K562 (cell line): ENCODE data around the gene API5. TPM values are rescaled to one million over a fixed set of nuclear protein-coding genes. Genes with fewer than 3 reads are reported as not detected.
A peak's percentile ranks its signal among the peaks of the same experiment; 100 is the strongest.

ENCODE experiments used
- CEBPZ ChIP-seq: fragments of 150-350 bp; IDR thresholded peaks from 2 replicates; pipeline ENCODE4 v1.6.1; 2014; ENCODE audit warnings: low read depth, mild to moderate bottlenecking, low read length, borderline replicate concordance
- EGR1 ChIP-seq: fragments of 450-650 bp; conservative IDR thresholded peaks from 2 replicates; pipeline ENCODE4 v1.6.1; 2017; ENCODE audit warnings: mild to moderate bottlenecking
- MAZ ChIP-seq, 2 experiments: fragments of 450-650 bp in 1 of 2; sonication (generic) in 1 of 2; formaldehyde crosslinking; IDR thresholded peaks in 1 of 2; conservative IDR thresholded peaks in 1 of 2; 2 replicates each; pipeline versions ENCODE4 v1.4.0 to v1.5.0; 2020; ENCODE audit warnings: mild to moderate bottlenecking in 1 of 2, missing genetic modification reagents in 1 of 2
- MEIS2 ChIP-seq: fragments of 450-650 bp; IDR thresholded peaks from 2 replicates; pipeline ENCODE4 v1.6.1; 2014; ENCODE audit warnings: mild to moderate bottlenecking; ENCODE audit not compliant: partially characterized antibody
- NCOA1 ChIP-seq: fragments of 450-650 bp; IDR thresholded peaks from 2 replicates; pipeline ENCODE4 v1.6.1; 2016; ENCODE audit warnings: low read depth
- NFIC ChIP-seq: fragments of 450-650 bp; IDR thresholded peaks from 2 replicates; pipeline ENCODE4 v1.6.1; 2017; ENCODE audit warnings: mild to moderate bottlenecking, inconsistent platforms
- NFYB ChIP-seq: IDR thresholded peaks from 2 replicates; pipeline ENCODE4 v1.6.1; 2011; ENCODE audit warnings: mild to moderate bottlenecking, moderate library complexity; ENCODE audit not compliant: insufficient read length; ENCODE audit errors: extremely low read depth
- NR1H2 ChIP-seq: sonication (generic); formaldehyde crosslinking; IDR thresholded peaks from 2 replicates; pipeline ENCODE4 v1.4.0; 2020; ENCODE audit warnings: mild to moderate bottlenecking, missing genetic modification reagents
- PHTF2 ChIP-seq: fragments of 250-450 bp; sonication (Bioruptor Pico); IDR thresholded peaks from 2 replicates; pipeline ENCODE4 v1.5.0; 2021; ENCODE audit warnings: mild to moderate bottlenecking
- SMAD2 ChIP-seq: fragments of 150-350 bp; IDR thresholded peaks from 2 replicates; pipeline ENCODE4 v1.6.1; 2014; ENCODE audit warnings: low read depth, mild to moderate bottlenecking, low read length
- SNRNP70 ChIP-seq: fragments of 200-400 bp; formaldehyde crosslinking; optimal IDR thresholded peaks from 2 replicates; pipeline ENCODE3; 2017; ENCODE audit warnings: low read depth, low read length
- STAT5B ChIP-seq: fragments of 250-450 bp; sonication (Bioruptor Pico); IDR thresholded peaks from 2 replicates; pipeline ENCODE4 v1.8.0; 2021; ENCODE audit warnings: mild to moderate bottlenecking, inconsistent platforms
- THRAP3 ChIP-seq: fragments of 450-650 bp; IDR thresholded peaks from 2 replicates; pipeline ENCODE4 v1.6.1; 2016; ENCODE audit warnings: mild to moderate bottlenecking, inconsistent platforms, borderline replicate concordance
- TSC22D4 ChIP-seq: fragments of 450-650 bp; IDR thresholded peaks from 2 replicates; pipeline ENCODE4 v1.6.1; 2016; ENCODE audit warnings: missing genetic modification characterization, missing biosample characterization, control low read depth
- ZBTB26 ChIP-seq: fragments of 450-650 bp; formaldehyde crosslinking; IDR thresholded peaks from 2 replicates; pipeline ENCODE4 v1.4.0; 2022; ENCODE audit warnings: missing genetic modification characterization
- ZNF140 ChIP-seq: fragments of 250-450 bp; sonication (Bioruptor Pico); IDR thresholded peaks from 2 replicates; pipeline ENCODE4 v1.8.0; 2021; ENCODE audit warnings: moderate library complexity, mild to moderate bottlenecking, inconsistent platforms
- ZNF175 ChIP-seq: fragments of 200-800 bp; sonication (Bioruptor generic); IDR thresholded peaks from 2 replicates; pipeline ENCODE4 v1.6.1; 2016; ENCODE audit warnings: low read depth, mild to moderate bottlenecking, missing genetic modification characterization, missing compliant biosample characterization
- ZNF830 ChIP-seq: fragments of 250-450 bp; sonication (Bioruptor Pico); IDR thresholded peaks from 2 replicates; pipeline ENCODE4 v1.5.0; 2021; ENCODE audit warnings: mild to moderate bottlenecking
- polyA plus RNA-seq, 8 experiments: library from polyadenylated mRNA; depleted of rRNA in 4 of 8; stranded (reverse) in 5 of 8; unstranded in 3 of 8; fragments of >200 nt; fragmentation: Nextera tagmentation in 2 of 8; fragmentation: Illumina TruSeq in 1 of 8; extraction: Ambion mirVana in 2 of 8; extraction: Trizol in 1 of 8; gene quantifications; 2 replicates each; pipeline versions ENCODE4 v1.2.1 to v1.2.3, GENCODE V29; 2011 to 2014; ENCODE audit warnings: inconsistent platforms in 1 of 8, missing spikeins in 1 of 8
- total RNA-seq, 7 experiments: library from RNA; depleted of rRNA in 6 of 7; stranded (reverse); fragments of >200 nt in 6 of 7; fragmentation: Illumina TruSeq in 2 of 7; extraction: Trizol in 2 of 7; gene quantifications; 2 replicates each; pipeline versions ENCODE4 v1.2.1 to v1.2.3, GENCODE V29; 2011 to 2021; ENCODE audit warnings: low replicate concordance in 1 of 7
- TF ChIP-seq, protein P1 (sequence below): sonication (generic); formaldehyde crosslinking; IDR thresholded peaks from 2 replicates; pipeline ENCODE4 v1.8.0; 2022; ENCODE audit warnings: mild to moderate bottlenecking, missing genetic modification reagents, borderline replicate concordance
- TF ChIP-seq, protein P2 (sequence below): fragments of 250-450 bp; sonication (Bioruptor Pico); IDR thresholded peaks from 2 replicates; pipeline ENCODE4 v1.8.0; 2022; ENCODE audit warnings: moderate library complexity, mild to moderate bottlenecking, inconsistent platforms

API5 gene
- total and polyA plus RNA-seq, 9 of the 15 experiments (the other 6 are each of a cell fraction or from before 2014, with no cell fraction given), result 59.8 to 146 (median 123) TPM

DNA sequence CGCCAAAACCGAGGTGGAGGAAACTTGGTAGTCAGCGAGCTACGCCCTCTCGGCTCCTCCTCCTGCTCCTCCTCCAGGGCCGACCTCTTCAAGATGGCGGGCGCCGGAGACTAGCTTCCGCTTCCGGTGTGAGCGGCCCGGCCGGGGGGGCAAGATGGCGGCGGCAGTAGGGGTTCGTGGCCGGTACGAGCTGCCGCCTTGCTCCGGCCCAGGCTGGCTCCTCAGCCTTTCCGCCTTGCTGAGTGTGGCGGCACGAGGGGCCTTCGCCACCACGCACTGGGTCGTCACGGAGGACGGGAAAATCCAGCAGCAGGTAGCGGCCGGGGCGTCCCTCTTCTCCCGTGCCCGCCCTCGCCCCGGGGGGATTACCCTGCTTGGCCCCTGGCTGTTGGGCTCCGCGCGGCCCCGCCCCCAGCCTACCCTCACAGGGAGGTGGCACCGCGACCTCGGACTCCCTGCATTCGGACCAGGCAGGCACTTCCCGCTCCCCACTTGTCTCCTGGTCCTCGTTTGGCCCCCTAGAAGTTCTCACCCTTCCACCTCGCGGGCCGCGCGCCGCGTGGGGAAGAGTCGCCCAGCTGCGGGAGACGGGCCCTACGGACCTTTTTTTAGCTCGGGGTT is 47.1 kb downstream of the API5 start, which contains the start of gene TTC17 (continued):
- TF ChIP-seq, protein P1, sequence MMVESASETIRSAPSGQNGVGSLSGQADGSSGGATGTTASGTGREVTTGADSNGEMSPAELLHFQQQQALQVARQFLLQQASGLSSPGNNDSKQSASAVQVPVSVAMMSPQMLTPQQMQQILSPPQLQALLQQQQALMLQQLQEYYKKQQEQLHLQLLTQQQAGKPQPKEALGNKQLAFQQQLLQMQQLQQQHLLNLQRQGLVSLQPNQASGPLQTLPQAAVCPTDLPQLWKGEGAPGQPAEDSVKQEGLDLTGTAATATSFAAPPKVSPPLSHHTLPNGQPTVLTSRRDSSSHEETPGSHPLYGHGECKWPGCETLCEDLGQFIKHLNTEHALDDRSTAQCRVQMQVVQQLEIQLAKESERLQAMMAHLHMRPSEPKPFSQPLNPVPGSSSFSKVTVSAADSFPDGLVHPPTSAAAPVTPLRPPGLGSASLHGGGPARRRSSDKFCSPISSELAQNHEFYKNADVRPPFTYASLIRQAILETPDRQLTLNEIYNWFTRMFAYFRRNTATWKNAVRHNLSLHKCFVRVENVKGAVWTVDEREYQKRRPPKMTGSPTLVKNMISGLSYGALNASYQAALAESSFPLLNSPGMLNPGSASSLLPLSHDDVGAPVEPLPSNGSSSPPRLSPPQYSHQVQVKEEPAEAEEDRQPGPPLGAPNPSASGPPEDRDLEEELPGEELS, result no peak
- no peak for TF ChIP-seq NR1H2
- no peak; the same call in 1 of the 2 replicates for TF ChIP-seq ZBTB26 (CRISPR knock-in tag)
- TF ChIP-seq MEIS2, result no peak
- TF ChIP-seq ZNF140, result no peak
- TF ChIP-seq ZNF175, result no peak
- TF ChIP-seq MAZ (CRISPR knock-in tag; conservative IDR thresholded peaks at IDR 0.05 in 1 of 2, IDR thresholded peaks at IDR 0.05 in 1 of 2), result peak; percentile 92 to 96
- TF ChIP-seq EGR1, result 0 out of 2 replicates have a peak, but pooled peaks have one; percentile 37
- TF ChIP-seq, protein P2, sequence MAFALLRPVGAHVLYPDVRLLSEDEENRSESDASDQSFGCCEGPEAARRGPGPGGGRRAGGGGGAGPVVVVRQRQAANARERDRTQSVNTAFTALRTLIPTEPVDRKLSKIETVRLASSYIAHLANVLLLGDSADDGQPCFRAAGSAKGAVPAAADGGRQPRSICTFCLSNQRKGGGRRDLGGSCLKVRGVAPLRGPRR (CRISPR knock-in tag), result no peak
- TF ChIP-seq NFYB, result no peak
- no peak for TF ChIP-seq THRAP3
- no peak for TF ChIP-seq SNRNP70
- TF ChIP-seq PHTF2 (CRISPR knock-in tag), result no peak
- TF ChIP-seq NCOA1, result no peak
- TF ChIP-seq TSC22D4 (tag), result no peak
- peak; percentile 77; the same call in 1 of the 2 replicates for TF ChIP-seq ZNF830 (CRISPR knock-in tag)
- TF ChIP-seq STAT5B, result no peak
- peak; percentile 43; the same call in 1 of the 2 replicates for TF ChIP-seq NFIC
- TF ChIP-seq SMAD2, result no peak
- TF ChIP-seq CEBPZ, result no peak
